GM21786 (cell line): ENCODE results near the gene TLE2.

Source experiments
- ATAC-seq: cut with Tn5 transposase; IDR thresholded peaks from one replicate; pipeline ENCODE4 v1.9.1; 2021; ENCODE audit not compliant: unreplicated experiment

The TLE2 gene

GRCh38 chr19:3029065-3029923 lies at the start of gene TLE2:
Gene TLE2 (minus strand): TSS chr19:3029280. CDS start chr19:3028904, 376 bp downstream.
- no peak for ATAC-seq

DNA sequence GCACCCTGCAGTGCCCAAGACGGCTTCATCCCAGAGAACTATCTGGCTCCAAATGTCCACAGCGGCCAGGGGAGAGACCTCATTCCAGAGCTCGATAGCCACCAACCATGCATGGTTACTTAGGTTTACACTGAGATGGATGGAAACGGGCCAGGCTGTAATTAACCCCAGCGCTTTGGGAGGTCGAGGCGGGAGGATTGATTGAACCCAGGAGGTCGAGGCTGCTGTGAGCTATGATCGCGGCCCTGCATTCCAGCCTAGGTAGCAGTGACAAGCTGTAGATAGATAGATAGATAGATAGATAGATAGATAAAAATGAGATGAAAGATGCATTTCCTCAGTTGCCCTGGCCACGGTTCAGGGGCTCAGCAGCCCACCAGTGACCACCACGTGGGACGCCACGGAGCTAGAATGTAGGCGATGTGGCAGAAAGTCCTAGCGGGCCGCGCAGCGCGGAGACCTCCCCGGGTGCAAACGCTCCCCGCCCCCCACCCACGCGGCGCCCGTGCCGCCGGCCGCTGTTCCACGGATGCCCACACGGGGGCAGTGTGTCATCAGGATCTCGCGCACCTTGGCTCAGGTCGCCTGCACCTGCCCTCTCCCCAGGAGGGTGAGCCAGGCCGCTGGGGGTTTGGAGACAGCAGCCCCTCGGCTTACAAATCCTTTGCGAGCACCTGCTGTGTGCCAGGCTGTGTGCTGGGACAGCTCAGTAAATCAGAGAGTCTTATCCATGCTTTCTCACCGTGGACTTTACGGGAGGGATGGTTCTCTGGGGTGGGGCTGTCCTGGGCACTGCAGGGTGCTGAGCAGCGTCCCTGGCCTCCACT lies 46.7 kb upstream of the TLE2 start:
- ATAC-seq, result no peak

- no peak for ATAC-seq
Measured at GRCh38 chr19:3073931-3074595, 45.0 kb upstream of the TLE2 start.

DNA sequence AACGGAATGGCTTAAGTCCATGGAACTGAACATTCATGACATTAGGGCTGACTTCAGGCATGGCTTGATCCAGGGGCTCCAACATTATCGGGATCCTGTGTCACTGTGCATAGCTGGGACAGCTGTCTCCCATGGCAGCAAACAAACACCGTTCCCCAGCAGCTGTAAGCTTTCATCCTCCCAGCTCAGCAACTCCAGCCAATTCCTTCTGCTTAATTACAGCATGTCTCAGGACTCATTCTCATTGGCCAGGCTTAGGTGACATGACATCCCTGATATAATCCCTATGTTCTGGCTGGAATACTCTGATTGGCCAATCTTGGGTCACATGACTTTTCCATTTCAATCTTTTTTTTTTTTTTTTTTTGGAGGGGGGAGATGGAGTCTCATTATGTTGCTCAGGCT lies 44.1 kb upstream of the TLE2 start:
- no peak for ATAC-seq

DNA sequence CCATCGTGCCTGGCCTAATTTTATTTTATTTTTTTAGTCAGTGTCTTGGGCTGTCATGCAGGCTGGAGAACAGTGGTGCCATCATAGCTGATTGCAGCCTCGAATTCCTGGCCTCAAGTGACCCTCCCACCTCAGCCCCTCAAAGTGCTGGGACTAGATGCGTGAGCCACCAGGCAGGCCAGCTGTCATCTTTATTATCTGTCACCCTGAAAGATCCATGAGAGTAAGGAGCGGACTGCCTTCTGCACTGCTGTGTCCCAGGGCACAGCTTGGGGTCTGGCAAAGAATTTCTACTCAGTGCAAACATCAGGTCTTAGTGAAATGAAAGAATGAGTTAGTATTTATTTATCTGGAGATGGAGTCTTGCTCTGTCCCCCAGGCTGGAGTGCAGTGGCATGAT lies 42.7 kb upstream of the TLE2 start:
- no peak for ATAC-seq

GRCh38 chr19:3068071-3068470 lies 39.0 kb upstream of the TLE2 start:
- no peak for ATAC-seq

- no peak for ATAC-seq
Measured at GRCh38 chr19:3067563-3067962, 38.5 kb upstream of the TLE2 start.

GRCh38 chr19:3066482-3067049 lies 37.5 kb upstream of the TLE2 start:
- no peak for ATAC-seq

GRCh38 chr19:3065675-3066357 lies 36.7 kb upstream of the TLE2 start:
- ATAC-seq, result peak; percentile 68

GRCh38 chr19:3064011-3064330 lies 34.9 kb upstream of the TLE2 start:
- ATAC-seq, result no peak

DNA sequence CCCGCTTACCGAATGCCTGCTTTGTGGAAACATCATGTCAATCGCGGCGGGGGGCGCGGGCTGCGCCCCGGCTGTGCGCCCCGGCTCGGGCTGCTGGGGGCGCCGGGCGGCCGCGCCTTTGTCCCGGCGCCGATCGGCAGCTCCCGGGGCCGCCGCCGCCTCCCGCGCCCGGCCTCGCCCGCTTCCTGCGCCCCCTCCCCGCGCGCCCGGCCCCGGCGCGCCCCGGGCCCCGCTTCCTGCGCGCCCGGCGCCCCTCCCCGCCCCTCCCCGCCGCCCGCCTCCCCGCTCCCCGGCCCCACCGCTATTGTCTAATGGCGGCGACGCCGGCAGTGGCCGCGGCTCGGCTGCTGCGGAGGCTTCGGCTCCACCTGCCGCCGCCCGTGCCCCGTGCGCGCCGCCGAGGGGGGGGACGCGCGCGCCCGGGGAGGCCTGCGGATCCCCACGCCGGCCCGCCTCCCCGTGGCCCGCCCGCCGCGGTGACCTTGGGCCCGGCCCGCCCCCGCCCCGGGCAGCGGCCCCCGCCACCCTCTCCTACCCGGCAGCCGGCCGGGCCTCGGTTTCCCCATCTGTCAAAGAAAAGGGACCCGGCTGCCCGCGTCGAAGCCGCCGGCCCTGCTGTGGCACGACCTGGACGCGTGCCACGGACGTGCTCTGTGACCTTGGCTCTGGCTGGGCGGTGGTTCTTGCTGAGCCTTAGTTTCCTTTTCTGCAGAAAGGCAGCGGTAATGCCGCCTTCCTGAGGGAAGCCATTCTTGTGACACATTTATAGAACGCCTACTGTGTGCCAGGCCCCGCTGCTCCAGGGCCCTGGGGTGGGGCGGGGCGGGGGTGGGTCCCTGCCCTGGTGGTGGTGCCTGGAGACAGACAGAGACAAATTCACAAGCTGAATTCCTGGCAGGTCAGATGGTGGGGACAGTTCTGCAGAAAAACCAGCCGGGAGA lies 33.4 kb upstream of the TLE2 start, which contains the start of gene TLE5:
TSS of gene TLE5 (minus strand) at position 331 of the 941 bp plus-strand sequence. CDS start at position 36, 295 bp downstream.
- ATAC-seq, result no peak

- no peak for ATAC-seq
Measured at GRCh38 chr19:3061182-3062161, 32.4 kb upstream of the TLE2 start.

- ATAC-seq, result no peak
Measured at GRCh38 chr19:3060857-3061181, 31.7 kb upstream of the TLE2 start.

- ATAC-seq, result no peak
Measured at GRCh38 chr19:3059653-3060052, 30.6 kb upstream of the TLE2 start.

DNA sequence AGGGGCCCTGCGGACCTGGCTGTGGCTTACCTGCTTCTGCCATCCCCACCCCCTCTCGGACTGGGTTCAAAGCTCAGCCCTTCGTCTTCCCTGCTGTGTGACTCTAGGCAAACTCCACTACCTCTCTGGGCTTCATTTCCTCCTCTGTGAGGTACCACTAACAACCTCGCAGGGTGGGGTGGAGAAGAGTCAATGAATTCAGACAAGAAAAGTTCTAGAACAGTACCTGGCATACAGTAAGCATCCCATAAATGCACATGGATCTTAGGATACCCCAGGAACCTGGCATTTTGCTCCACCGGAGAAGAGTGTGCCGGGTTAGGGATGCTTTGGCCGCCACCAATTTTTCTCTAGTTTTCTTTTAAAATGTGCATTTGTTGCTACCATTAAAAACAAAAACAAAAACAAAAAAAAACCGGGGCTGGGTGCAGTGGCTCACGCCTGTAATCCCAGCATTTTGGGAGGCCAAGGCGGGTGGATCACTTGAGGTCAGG lies 29.8 kb upstream of the TLE2 start:
- ATAC-seq, result no peak

DNA sequence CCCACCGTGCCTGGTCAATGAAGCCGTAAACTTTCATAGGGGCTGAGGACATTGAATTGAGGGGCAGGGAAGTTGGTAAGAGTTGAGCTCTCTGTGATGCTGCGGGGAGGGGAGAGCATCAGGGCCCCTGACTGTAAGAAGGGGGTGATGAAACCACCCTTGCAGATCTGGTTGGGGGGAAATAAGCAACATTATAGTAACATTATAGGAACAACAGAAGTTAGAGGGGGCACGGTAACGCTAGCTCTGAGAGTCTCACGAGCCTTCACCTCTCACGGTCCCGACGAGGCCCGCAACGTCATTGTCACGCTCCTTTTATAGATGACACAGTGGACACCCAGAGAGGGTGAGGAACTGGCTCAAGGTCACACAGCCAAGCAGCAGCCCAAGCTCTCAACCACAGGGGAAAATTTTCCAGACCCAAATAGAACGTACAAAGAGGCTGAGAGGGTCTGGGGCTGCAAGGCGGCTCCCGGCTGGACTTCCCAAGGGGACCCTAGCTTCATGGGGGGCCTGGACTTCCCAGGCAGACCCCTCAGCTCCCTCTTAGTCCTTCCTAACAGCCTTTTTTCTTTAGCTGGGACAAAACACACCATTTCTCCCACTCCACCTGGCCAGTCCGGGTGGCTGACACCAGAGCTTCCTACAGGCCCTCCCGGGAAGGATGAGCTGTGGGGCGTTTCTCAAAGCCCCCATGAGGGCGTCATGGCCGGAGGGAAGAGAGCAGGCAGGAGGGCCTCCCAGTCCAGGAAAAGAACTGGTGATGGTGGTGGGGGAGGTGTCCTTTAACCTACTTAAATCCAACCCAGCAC lies 29.1 kb upstream of the TLE2 start:
- no peak for ATAC-seq

GRCh38 chr19:3057275-3057714 lies 28.2 kb upstream of the TLE2 start:
- no peak for ATAC-seq
